Fibroblast of pulmonary artery (primary cell): ENCODE measurements around the gene CEBPA.
A peak's percentile ranks its signal among the peaks of the same experiment; 100 is the strongest.

ENCODE experiments used
- DNase-seq: peaks from one replicate; pipeline ENCODE4 v3.0.0-alpha.2; 2010; ENCODE audit warnings: low read depth
- H3K4me3 ChIP-seq: replicated peaks from 2 replicates; pipeline ENCODE4 v1.5.1; 2011; ENCODE audit warnings: low read depth, mild to moderate bottlenecking, control low read depth, low read length, moderate library complexity
- TF ChIP-seq, protein P1 (sequence below): IDR thresholded peaks from 2 replicates; pipeline ENCODE4 v1.5.1; 2011; ENCODE audit warnings: mild to moderate bottlenecking, control low read depth, low read length, inconsistent platforms; ENCODE audit errors: missing control alignments

Gene CEBPA

DNA sequence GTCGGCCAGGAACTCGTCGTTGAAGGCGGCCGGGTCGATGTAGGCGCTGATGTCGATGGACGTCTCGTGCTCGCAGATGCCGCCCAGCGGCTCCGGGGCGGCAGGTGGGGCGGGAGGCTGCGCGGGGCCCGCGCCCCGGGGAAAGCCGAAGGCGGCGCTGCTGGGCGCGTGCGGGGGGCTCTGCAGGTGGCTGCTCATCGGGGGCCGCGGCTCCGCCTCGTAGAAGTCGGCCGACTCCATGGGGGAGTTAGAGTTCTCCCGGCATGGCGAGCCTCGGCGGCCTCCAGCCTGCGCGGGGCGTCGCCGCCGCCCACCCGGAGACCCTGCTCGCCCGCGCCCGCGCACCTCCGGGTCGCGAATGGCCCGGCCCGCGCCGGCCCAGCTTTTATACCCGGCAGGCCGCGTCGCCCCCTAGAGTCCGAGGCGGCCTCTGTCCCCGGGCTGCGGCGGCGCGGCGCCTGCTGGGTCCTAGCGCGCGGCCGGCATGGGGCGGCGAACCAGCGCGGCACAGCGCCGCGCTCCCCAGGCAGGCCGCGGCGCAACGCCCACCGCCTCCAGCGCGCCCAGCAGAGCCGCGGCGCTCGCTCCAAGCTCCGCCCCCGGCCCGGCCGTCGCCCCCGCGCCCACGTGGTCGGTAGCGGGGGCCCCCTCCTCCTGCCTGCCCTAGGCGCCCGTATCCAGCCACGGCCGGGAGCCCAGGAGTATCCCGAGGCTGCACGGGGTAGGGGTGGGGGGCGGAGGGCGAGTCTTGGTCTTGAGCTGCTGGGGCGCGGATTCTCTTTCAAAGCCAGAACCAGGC is at the start of gene CEBPA:
TSS of gene CEBPA (minus strand) at position 360 of the 799 bp plus-strand sequence. CDS start at position 240, 120 bp downstream.
- peak within 1 kb of the TSS; percentile 59 for H3K4me3 ChIP-seq
- TF ChIP-seq, protein P1, sequence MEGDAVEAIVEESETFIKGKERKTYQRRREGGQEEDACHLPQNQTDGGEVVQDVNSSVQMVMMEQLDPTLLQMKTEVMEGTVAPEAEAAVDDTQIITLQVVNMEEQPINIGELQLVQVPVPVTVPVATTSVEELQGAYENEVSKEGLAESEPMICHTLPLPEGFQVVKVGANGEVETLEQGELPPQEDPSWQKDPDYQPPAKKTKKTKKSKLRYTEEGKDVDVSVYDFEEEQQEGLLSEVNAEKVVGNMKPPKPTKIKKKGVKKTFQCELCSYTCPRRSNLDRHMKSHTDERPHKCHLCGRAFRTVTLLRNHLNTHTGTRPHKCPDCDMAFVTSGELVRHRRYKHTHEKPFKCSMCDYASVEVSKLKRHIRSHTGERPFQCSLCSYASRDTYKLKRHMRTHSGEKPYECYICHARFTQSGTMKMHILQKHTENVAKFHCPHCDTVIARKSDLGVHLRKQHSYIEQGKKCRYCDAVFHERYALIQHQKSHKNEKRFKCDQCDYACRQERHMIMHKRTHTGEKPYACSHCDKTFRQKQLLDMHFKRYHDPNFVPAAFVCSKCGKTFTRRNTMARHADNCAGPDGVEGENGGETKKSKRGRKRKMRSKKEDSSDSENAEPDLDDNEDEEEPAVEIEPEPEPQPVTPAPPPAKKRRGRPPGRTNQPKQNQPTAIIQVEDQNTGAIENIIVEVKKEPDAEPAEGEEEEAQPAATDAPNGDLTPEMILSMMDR, result no peak
- DNase-seq, result peak; percentile 77

DNA sequence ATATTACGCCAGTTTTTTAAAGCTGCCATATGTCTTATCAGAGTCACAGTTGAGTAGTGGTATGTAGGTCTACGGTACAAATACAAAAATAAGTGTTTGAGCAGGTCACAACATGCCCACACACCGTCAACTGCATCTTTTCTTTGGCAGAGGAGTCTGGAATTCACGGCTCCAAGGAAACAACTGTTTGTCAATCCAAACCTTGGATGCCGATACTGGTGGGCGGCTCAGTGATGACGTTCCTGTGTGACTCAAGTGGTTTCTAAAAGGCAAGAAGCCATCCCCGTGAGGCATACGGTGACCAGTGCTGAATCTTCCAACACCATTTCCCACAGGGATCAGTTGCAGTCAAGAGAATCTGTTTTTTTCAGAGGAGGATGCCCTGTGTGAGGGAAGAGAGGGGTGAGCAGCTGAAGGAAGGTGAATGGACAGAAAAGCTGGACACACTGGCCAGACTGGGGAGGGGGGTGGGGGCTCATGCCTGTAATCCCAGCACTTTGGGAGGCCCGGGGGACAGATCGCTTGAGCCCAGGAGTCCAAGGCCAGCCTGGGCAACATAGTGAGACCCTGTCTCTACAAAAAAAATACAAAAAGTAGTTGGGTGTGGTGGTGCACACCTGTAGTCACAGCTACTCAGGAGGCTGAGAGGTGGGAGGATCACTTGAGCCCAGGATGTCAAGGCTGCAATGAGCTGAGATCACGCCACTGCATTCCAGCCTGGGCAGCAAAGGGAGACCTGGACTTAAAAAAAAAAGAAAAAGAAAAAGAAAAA is 48.4 kb upstream of the CEBPA start:
- no peak overlapping the region for H3K4me3 ChIP-seq
- TF ChIP-seq, protein P1, result no peak
- DNase-seq, result peak; percentile 64

- H3K4me3 ChIP-seq, result no peak overlapping the region
- TF ChIP-seq, protein P1, result no peak
- no peak for DNase-seq
Observed at GRCh38 chr19:33349319-33350289, 47.3 kb upstream of the CEBPA start.

- H3K4me3 ChIP-seq, result no peak overlapping the region
- DNase-seq, result peak; percentile 3
- TF ChIP-seq, protein P1, result no peak
Observed at GRCh38 chr19:33348301-33349010, 46.1 kb upstream of the CEBPA start.

- DNase-seq, result no peak
- H3K4me3 ChIP-seq, result no peak overlapping the region
- TF ChIP-seq, protein P1, result no peak
Observed at GRCh38 chr19:33347300-33347699, 45.0 kb upstream of the CEBPA start.

GRCh38 chr19:33346665-33347064 is 44.3 kb upstream of the CEBPA start:
- no peak overlapping the region for H3K4me3 ChIP-seq
- TF ChIP-seq, protein P1, result no peak

More at GRCh38 chr19:33346665-33347064, 44.3 kb upstream of the CEBPA start:
- DNase-seq, result no peak
